ENCODE results near the gene MTHFD2L. TPM values are rescaled to one million over a fixed set of nuclear protein-coding genes. Genes with fewer than 3 reads are reported as not detected.

MTHFD2L gene
- total RNA-seq, 1 experiment from 2014 or later, result 9.4 TPM

- TF ChIP-seq ZNF232 (CRISPR knock-in tag; IDR thresholded peaks at IDR 0.05), result no peak
- TF ChIP-seq ZNF281 (CRISPR knock-in tag; IDR thresholded peaks at IDR 0.05), result no peak
- no peak for TF ChIP-seq ARID4B (CRISPR knock-in tag; IDR thresholded peaks at IDR 0.05; ENCODE audit: borderline replicate concordance)
- TF ChIP-seq HMGA2 (CRISPR knock-in tag; IDR thresholded peaks at IDR 0.05), result no peak
- no peak for TF ChIP-seq FOXK1 (CRISPR knock-in tag; IDR thresholded peaks at IDR 0.05)
- TF ChIP-seq ATF2 (CRISPR knock-in tag; IDR thresholded peaks at IDR 0.05; ENCODE audit: borderline replicate concordance, low read depth), result no peak
- no peak for TF ChIP-seq ATF1 (CRISPR knock-in tag; IDR thresholded peaks at IDR 0.05)
Observed at GRCh38 chr4:74237425-74237966, 79.6 kb downstream of the MTHFD2L start (continued).

- H3K27ac Mint-ChIP-seq, result no peak overlapping the region
- CTCF ChIA-PET, result interaction anchor here (0.7 to 1.7 kb wide), 2 partner anchors 15 to 29 kb away, joined by 3 to 7 read pairs; no protein-coding TSS in a partner anchor
- POLR2A ChIA-PET, result no interaction called here
- ATAC-seq (no peak), DNase-seq (ENCODE audit: low spot score) (no peak)
- no peaks in the 10 kb centered on the region for H3K27me3 Mint-ChIP-seq (ENCODE audit: low read depth)
- no peaks in the 10 kb centered on the region for H3K4me1 Mint-ChIP-seq
- H3K36me3 Mint-ChIP-seq, result no peaks in the 10 kb centered on the region
- no peaks in the 10 kb centered on the region for H3K9me3 Mint-ChIP-seq
- TF ChIP-seq ZNF219 (CRISPR knock-in tag; IDR thresholded peaks at IDR 0.05; ENCODE audit: borderline replicate concordance) (no peak), ZNF121 (CRISPR knock-in tag; IDR thresholded peaks at IDR 0.05) (no peak), FOXK1 (CRISPR knock-in tag; IDR thresholded peaks at IDR 0.05) (no peak), SMAD4 (CRISPR knock-in tag; IDR thresholded peaks at IDR 0.05) (no peak), NR2C2 (CRISPR knock-in tag; IDR thresholded peaks at IDR 0.05) (no peak), NR3C1 (CRISPR knock-in tag; conservative IDR thresholded peaks at IDR 0.05; ENCODE audit: low read depth) (no peak), MYBL2 (CRISPR knock-in tag; IDR thresholded peaks at IDR 0.05) (no peak), ARID4B (CRISPR knock-in tag; IDR thresholded peaks at IDR 0.05; ENCODE audit: borderline replicate concordance) (no peak), ZNF232 (CRISPR knock-in tag; IDR thresholded peaks at IDR 0.05) (no peak), ATF3 (CRISPR knock-in tag; conservative IDR thresholded peaks at IDR 0.05) (no peak), JUN (CRISPR knock-in tag; IDR thresholded peaks at IDR 0.05) (no peak), FOXP4 (CRISPR knock-in tag; IDR thresholded peaks at IDR 0.05) (no peak), ZNF671 (CRISPR knock-in tag; IDR thresholded peaks at IDR 0.05) (no peak), CREB1 (CRISPR knock-in tag; IDR thresholded peaks at IDR 0.05) (no peak), CREM (CRISPR knock-in tag; IDR thresholded peaks at IDR 0.05) (no peak)
- H3K4me3 Mint-ChIP-seq, result no peak overlapping the region
Observed at GRCh38 chr4:74244049-74244448, 86.1 kb downstream of the MTHFD2L start.
